Left renal cortex interstitium (tissue), 4 donors: Measurements from ENCODE around the gene PRRG1. TPM values are rescaled to one million over a fixed set of nuclear protein-coding genes. Genes with fewer than 3 reads are reported as not detected.
"Not testable (repeated sequence)": the region's sequence is repeated elsewhere in the genome, so short reads cannot be mapped to it uniquely, and the experiment has no call there.

Experiments used
- DNase-seq, 4 donors: peaks; one replicate each; pipeline ENCODE4 v3.0.0-alpha.2; 2013; ENCODE audit warnings: low read depth in 4 of 4, low spot score in 2 of 4, missing footprints in 1 of 4
- polyA plus RNA-seq, 4 donors: library from polyadenylated mRNA; unstranded; fragments of 120-200 nt; gene quantifications; one replicate each; pipeline ENCODE4 v1.2.1, GENCODE V29; 2013; ENCODE audit not compliant: insufficient read length in 4 of 4

Gene PRRG1
- polyA plus RNA-seq, 4 donors, result 21.1 to 25.3 (median 23.8) TPM

DNA sequence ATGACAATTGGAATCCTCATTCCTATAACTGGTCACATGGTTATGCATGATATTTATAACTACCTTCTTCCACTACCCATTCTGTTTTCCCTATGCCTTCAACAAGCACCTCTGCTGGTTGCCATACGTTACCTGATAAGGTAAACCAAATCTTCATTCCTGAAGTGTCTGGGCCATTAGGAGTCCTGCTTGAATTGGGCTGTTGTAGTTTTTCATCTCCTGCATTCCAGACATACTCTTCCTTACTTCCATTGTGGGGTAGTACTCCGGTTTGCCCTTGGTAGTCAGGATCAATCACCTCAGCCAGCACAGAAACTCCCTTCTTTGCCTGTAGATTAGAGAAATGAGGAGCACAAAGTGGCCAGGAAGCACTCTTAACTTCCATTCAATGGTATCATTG, 113.2 kb downstream of the PRRG1 start:
- DNase-seq, result no peak

DNA sequence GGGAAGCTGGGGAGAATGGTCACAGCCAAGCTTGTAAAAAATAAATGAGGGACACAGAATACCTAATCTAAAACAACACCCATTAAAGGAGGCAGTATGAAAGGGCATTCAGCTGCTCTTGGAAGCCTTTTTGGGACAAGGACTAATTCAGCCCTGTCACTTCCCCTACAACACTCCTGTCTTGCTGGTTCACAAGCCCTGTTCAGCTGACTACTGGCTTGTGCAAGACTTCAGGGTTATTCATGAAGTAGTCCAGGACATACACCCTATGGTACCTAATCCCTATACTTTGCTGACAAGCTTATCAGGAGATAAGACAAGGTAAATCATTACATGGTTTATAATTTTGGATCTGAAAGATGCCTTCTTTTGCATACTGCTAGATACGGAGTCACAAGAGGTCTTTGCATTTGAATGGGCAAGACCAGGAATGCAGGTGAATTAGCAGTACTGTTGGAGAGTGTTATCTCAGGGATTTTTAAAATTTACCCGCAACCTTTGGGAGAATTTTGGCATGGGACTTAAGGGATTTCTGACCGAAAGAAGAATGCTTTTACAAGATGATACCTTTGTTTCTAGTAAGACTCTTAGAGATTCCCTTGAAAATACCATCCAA, 119.1 kb downstream of the PRRG1 start:
- DNase-seq, result no peak

DNA sequence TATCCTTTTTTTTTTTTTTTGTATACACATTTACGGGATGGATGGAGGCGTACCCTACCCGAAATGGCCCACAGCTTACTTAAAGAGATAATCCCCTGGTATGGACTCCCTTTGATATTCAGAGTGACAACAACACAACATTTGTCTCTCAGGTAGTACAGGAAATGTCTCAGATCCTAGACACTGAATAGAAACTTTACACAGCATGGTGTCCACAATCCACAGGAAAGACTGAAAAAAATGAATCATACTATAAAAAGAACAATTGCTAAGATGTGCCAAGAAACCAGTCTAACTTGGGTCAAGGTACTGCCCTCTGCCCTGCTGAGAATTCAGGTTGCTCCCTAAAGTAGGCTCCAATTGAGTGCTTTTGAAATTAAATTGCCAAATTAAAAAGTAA, 121.5 kb downstream of the PRRG1 start:
- no peak for DNase-seq

DNA sequence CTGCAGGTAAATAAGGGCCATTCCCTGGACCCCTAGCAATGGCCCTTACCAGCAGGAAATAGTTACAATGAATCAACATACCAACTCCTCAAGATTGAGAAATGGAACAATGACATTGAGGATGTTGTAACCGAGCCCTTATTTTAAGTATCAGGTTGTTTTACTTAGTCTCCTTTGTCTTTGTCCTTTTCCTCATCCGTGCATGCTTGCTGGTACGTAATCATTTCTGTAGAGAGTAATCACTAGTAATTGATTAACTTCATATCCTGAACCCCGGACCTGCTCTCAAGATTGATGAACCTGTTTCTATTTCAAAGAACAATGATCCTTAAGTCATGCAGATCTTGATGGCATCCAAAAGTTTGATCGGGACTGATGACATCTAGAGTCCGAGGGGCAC, 123.7 kb downstream of the PRRG1 start:
- no peak for DNase-seq

DNA sequence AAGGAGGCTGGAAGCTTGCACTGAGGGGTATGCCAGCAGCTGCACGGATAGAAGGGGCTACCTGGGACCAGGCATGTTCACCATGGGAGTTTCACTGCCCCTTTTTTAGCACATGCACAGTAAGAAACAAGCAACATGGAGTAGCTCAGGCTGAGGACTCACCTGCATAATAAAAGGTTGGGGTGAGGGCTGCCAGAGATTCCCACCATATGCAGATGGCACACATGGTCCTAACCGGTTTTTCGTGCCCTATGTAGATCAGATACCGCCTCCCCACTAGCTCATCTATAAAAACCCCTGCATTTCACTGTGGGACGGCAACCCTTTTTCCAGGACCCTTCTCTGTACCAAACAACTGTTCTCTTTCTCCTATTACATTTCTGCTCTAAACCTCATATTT, 125.3 kb downstream of the PRRG1 start:
- no peak for DNase-seq

DNA sequence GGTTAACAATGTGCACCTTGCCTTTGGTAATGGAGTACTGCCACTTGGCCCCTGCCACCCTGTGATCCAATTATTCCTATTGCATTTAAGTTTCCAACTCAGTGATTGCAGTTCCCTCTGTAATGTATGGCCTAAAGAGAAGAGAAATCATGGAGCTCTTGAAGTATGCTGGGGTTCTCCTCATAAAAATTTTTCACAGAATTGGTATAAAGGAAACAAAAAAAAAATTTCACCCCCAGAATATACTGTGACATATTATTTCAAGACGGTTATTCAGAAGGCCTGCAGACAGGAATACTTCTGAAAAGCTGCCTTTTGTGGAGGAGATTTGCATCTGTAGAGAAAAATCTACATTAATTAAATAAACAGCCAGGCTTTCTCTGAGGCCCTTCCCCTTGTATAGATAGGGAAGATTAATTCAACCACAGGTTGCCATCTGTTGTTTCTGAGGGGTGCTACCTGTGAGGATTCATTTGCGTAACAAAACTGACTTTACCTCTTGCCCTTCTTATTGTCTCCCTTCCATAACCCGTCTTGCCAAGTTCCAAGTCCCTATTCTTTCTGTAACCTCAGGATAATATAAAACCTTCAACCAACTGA, 127.5 kb downstream of the PRRG1 start:
- no peak for DNase-seq

DNA sequence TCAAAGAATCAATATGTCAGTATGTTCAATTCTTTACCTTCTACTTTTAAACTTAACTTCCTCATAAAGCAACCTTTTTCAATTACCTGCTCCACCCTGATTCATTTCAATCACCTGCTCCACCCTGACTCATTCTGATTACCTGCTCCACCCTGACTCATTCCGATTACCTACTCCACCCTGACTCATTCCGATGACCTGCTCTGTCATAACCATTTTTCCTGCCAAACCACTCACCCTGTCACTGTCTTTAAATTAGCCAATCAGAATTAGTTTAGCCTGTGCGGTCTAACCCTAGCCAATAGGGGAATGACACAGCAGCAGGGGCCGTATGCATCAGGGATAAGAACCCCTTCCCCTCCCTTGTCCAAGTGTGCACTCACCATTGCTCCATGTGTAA, 135.2 kb downstream of the PRRG1 start:
- DNase-seq, result not testable (repeated sequence)

DNA sequence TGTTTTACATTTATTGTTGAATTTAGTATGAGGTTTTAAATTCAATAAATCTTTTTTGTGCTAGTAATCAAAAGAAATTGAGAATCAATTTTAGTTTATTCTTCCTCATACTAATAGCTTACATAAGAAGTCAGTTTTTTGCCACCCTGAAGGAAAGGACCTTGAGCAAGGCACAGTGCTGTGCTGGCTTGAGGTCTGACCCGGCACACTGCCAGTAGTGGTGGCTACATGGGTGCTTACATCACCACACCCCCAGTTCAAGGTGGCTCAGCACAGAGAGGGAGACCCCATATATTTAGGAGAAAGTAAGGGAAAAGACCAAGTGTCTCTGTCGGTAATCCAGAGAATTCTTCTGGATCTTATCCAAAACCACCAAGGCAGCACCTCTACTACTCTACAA, 136.3 kb downstream of the PRRG1 start:
- no peak for DNase-seq

DNA sequence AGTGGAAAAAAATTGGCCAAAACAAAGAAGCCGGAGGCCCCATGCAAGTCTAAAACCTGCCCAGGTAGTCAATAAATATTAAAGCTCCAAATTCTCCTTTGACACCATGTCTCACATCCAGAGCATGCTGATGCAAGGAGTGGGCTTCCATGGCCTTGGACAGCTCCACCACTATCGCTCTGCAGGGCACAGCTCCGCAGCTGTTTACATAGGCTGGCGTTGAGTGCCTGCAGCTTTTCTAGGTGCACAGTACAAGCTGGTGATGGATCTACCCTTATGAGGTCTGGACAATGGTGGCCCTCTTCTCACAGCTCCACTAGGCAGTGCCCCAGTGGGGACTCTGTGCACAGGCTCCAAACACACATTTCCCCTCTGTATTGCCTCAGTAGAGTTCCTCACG, 138.1 kb downstream of the PRRG1 start:
- no peak for DNase-seq

DNA sequence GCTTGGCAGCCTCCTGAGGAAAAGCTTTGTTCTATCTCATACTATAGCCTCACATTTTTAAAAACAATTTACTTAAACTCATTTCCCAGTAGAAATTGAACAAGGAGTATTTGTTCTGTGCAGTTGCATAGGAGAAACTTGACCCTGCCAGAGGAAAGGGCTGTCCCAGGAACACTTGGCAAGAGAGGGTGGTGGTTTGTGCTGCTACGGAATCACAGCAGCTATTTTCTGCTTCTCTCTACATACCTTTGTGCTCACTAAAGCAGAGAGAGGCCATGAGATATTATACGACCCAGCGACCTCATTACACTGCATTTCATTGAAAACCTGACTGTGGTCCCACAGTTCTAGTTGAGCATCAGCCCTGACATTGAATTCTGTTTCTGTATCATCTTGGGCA, 139.2 kb downstream of the PRRG1 start:
- DNase-seq, result no peak

DNA sequence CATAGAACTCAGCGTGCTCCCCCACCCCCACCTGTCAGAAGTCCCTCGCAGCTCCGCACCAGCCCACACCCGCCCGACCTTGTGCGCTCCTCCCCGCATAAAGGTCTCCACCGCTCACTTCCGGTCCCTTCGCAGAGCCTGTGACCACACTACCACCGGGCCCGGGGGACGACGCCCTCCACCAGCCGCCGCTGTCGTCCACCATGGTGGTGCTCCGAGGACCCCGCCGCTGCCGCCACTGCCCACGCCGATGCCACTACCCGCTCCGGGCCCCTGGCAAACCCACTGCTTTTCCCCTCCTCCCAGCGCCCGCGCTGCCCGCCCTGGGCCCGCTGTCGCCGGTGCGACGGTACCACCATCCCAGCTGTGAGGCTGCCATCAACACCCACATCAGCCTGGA, 142.5 kb downstream of the PRRG1 start:
- no peak for DNase-seq

DNA sequence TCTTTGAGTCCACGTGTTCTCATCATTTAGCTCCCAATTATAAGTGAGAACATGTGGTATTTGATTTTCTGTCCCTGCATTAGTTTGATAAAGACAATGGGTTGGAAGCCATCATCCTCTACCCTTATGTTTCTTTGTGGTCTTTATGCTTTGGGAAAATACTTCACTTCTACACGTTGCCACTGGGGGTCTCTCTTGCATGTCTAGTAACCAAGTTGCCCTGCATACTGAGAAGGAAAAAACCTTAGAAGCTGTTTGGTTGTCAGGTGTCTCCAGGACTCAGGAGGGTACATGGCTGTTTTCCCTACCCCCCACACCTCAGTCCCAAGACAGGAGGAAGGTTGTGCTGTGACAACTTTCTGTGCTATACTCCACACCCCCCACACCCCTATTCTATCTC, 146.6 kb downstream of the PRRG1 start:
- DNase-seq, result not testable (repeated sequence)

DNA sequence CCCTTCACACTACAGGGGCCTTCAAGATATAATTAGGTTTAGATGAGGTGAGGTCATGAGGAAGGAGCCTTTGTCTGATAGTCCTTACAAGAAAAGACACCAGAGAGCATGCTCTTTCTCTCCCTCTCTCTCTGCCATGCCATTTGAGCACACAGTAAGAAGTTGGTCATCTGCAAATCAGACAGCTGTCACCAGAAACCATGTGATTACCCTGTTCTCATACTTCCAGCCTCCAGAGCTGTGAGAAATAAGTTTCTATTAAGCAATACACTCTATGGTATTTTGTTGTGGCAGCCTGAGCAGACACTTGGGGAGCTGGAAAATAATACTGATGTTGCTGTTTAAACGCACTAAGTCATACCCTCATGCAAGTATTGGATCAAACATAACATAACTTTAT, 148.0 kb downstream of the PRRG1 start:
- DNase-seq, result not testable (repeated sequence)

DNA sequence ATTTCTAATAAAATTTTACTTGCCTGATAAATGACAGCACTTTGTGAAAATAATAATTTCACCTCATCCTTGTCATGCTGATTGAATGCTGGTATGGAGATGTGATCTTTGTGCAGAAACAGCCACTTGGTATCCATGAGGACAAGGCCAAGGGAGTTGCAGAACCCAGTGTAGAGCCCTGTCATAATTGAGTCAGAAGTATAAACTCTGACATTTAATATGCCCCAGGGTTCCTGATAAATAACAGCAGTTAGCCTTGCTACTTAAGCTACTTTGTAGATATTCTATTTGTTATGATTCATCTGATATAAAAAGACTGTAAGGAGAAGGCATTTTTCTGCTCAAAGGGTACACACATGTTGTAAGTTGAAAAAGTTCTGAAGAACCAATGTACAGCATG, 149.2 kb downstream of the PRRG1 start:
- not testable (repeated sequence) for DNase-seq

DNA sequence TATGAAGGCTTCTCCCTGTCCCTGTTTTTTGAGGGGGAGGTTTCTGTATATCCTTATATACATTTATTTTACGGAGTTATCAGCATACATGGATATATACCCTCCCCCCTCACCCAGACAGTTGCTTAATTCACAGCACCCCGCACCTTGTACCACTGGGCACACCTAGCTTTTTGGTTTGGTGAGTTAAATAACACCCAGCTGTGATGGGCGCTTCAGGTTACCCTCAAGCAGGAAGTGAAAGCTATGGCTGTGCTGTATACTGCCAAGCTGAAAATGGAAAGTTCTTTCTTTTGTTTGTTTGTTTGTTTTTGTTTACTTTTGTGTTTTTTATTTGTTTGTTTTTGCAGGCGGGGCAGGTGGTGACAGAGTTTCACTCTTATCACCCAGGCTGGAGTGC, 150.5 kb downstream of the PRRG1 start:
- DNase-seq, result not testable (repeated sequence)

DNA sequence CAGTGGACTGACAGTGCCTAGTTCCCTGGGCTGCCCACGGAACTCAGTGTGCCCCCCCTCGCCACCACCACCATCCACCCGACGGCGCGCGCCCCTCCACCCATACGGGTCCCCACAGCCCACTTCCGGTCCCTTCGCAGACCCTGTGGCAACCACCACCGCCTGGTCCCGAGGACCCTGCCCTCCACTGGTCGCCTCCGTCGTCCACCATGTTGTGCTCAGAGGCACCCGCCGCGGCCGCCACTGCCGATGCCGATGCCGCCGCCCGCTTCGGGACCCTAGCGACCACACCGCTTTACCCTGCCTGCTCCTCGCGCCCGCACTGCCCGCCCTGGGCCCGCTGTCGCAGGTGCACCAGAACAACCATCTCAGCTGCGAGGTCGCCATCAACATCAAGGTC, 155.8 kb downstream of the PRRG1 start:
- DNase-seq, result no peak

Other genes with a start within 250 kb of the PRRG1 start
- gene LANCL3, start 222.3 kb downstream of the PRRG1 start, polyA plus RNA-seq, result under 1 TPM; 0.14 to 0.22 (median 0.17) TPM